HCT116 (cell line): Measurements from ENCODE around the gene NR2E3. TPM values are rescaled to one million over a fixed set of nuclear protein-coding genes. Genes with fewer than 3 reads are reported as not detected.

ENCODE experiments used
- ATAC-seq: fragments of 200-7000 bp; cut with Tn5 transposase; 2 replicates; pipeline ENCODE4 v1.9.1; 2020; ENCODE audit warnings: mild to moderate bottlenecking, moderate library complexity
- BruUV-seq: library from RNA; stranded (reverse); fragments of 400-500 nt; replicated peaks from 2 replicates; lab custom pipeline; 2021; lab: Mats Ljungman, UMichigan
- CTCF ChIA-PET: fragments of 300-600 bp; sonication (Branson Sonifier 250); formaldehyde crosslinking; loops from one replicate; lab custom pipeline; 2021; ENCODE audit warnings: antibody characterized with exemption; lab: Charles Lee
- POLR2A ChIA-PET: fragments of 300-600, 350-600 bp; sonication (Branson Sonifier 250); formaldehyde crosslinking; loops from one replicate; lab custom pipeline; 2021; ENCODE audit warnings: antibody characterized with exemption; lab: Charles Lee
- RAD21 ChIA-PET, 2 experiments: fragments of 300-600 bp; sonication (Branson Sonifier 250); formaldehyde crosslinking; loops; one replicate each; lab custom pipeline; 2023; ENCODE audit warnings: low total read pairs in 2 of 2; ENCODE audit not compliant: uncharacterized antibody in 2 of 2, unreplicated experiment in 2 of 2, low non-redundant PET in 1 of 2; lab: Charles Lee
- DNase-seq: peaks from one replicate; pipeline ENCODE4 v3.0.0-alpha.2; 2010; ENCODE audit warnings: low read depth, low spot score
- H2AFZ ChIP-seq: fragments of 200-600 bp; shearing (Covaris generic), sonication (generic); 2 replicates; pipeline ENCODE4 v1.6.1; 2017; ENCODE audit warnings: low read depth, mixed run types, mixed read lengths, antibody characterized with exemption, low read length; ENCODE audit not compliant: poor library complexity, severe bottlenecking
- H3K27ac ChIP-seq: 2 replicates; pipeline ENCODE4 v1.5.1; 2012; ENCODE audit warnings: low read depth, low read length
- H3K27me3 ChIP-seq: fragments of 200-600 bp; sonication (generic); 2 replicates; pipeline ENCODE4 v1.6.1; 2016; ENCODE audit warnings: mixed run types, low read length, mixed read lengths; ENCODE audit not compliant: insufficient read depth
- H3K36me3 ChIP-seq, 2 experiments: fragments of 200-500 bp in 1 of 2; fragments of 200-600 bp in 1 of 2; sonication (Bioruptor generic) in 1 of 2; sonication (generic) in 1 of 2; 2 replicates each; pipeline versions ENCODE4 v1.5.1 to v1.6.1; 2014 to 2016; ENCODE audit warnings: low read length in 2 of 2, inconsistent platforms in 1 of 2, mixed read lengths in 1 of 2, mixed run types in 1 of 2; ENCODE audit not compliant: insufficient read depth in 2 of 2, control insufficient read depth in 1 of 2
- H3K4me1 ChIP-seq, 2 experiments: fragments of 200-600 bp in 1 of 2; sonication (generic) in 1 of 2; 2 replicates each; pipeline versions ENCODE4 v1.5.1 to v1.6.1; 2012 to 2017; ENCODE audit warnings: low read length in 2 of 2, inconsistent platforms in 1 of 2, mild to moderate bottlenecking in 1 of 2, mixed read lengths in 1 of 2, mixed run types in 1 of 2, moderate library complexity in 1 of 2; ENCODE audit not compliant: insufficient read depth in 2 of 2, control insufficient read depth in 1 of 2
- H3K4me2 ChIP-seq: fragments of 200-600 bp; sonication (generic); 2 replicates; pipeline ENCODE4 v1.6.1; 2017; ENCODE audit warnings: mixed run types, low read length, mixed read lengths
- H3K4me3 ChIP-seq, 2 experiments: fragments of 200-600 bp in 1 of 2; sonication (generic) in 1 of 2; replicated peaks in 1 of 2; 2 replicates each; pipeline ENCODE4 v1.5.1; 2011 to 2016; ENCODE audit warnings: low read length in 2 of 2, control low read depth in 1 of 2, low read depth in 1 of 2, mild to moderate bottlenecking in 1 of 2, mixed read lengths in 1 of 2, mixed run types in 1 of 2
- H3K79me2 ChIP-seq: fragments of 200-600 bp; sonication (generic); 2 replicates; pipeline ENCODE4 v1.6.1; 2017; ENCODE audit warnings: mild to moderate bottlenecking, mixed run types, low read length, moderate library complexity, mixed read lengths; ENCODE audit not compliant: insufficient read depth
- H3K9ac ChIP-seq: fragments of 200-600 bp; sonication (generic); 2 replicates; pipeline ENCODE4 v1.6.1; 2016; ENCODE audit warnings: low read length, mixed read lengths
- H3K9me2 ChIP-seq: fragments of 200-600 bp; sonication (generic), shearing (Covaris generic); 2 replicates; pipeline ENCODE4 v1.6.1; 2017; ENCODE audit warnings: mixed run types, mild to moderate bottlenecking, moderate library complexity; ENCODE audit not compliant: insufficient read depth
- H3K9me3 ChIP-seq, 2 experiments: fragments of 200-500 bp in 1 of 2; fragments of 200-600 bp in 1 of 2; sonication (Bioruptor generic) in 1 of 2; sonication (generic) in 1 of 2; 2 replicates each; pipeline ENCODE4 v1.6.1; 2014 to 2017; ENCODE audit warnings: low read length in 2 of 2, mixed read lengths in 2 of 2, inconsistent platforms in 1 of 2, low read depth in 1 of 2, mild to moderate bottlenecking in 1 of 2, mixed run types in 1 of 2, moderate library complexity in 1 of 2; ENCODE audit not compliant: control insufficient read depth in 1 of 2, insufficient read depth in 1 of 2
- H4K20me1 ChIP-seq: fragments of 200-600 bp; sonication (generic), shearing (Covaris generic); 2 replicates; pipeline ENCODE4 v1.6.1; 2017; ENCODE audit warnings: mixed run types, mild to moderate bottlenecking, moderate library complexity; ENCODE audit not compliant: insufficient read depth
- EGR1 ChIP-seq: IDR thresholded peaks from 2 replicates; pipeline ENCODE4 v1.6.1; 2012; ENCODE audit warnings: low read depth
- EZH2 ChIP-seq: fragments of 200-600 bp; sonication (generic); IDR thresholded peaks from 2 replicates; pipeline ENCODE4 v1.6.1; 2017; ENCODE audit warnings: antibody characterized with exemption, mixed run types
- EZH2phosphoT487 ChIP-seq: fragments of 200-600 bp; IDR thresholded peaks from 2 replicates; pipeline ENCODE4 v1.6.1; 2018; ENCODE audit warnings: antibody characterized with exemption, borderline replicate concordance
- FOSL1 ChIP-seq: IDR thresholded peaks from 2 replicates; pipeline ENCODE4 v1.6.1; 2012; ENCODE audit warnings: low read depth
- JUND ChIP-seq: IDR thresholded peaks from 2 replicates; pipeline ENCODE4 v1.6.1; 2012
- POLR2A ChIP-seq: IDR thresholded peaks from 2 replicates; pipeline ENCODE4 v1.7.0; 2011; ENCODE audit warnings: borderline replicate concordance; ENCODE audit not compliant: insufficient read depth, insufficient read length; ENCODE audit errors: extremely low read depth
- RAD21 ChIP-seq: IDR thresholded peaks from 2 replicates; pipeline ENCODE4 v1.6.1; 2012; ENCODE audit warnings: low read depth, mild to moderate bottlenecking
- SIN3A ChIP-seq: IDR thresholded peaks from 2 replicates; pipeline ENCODE4 v1.6.1; 2012; ENCODE audit warnings: low read depth
- SRF ChIP-seq: IDR thresholded peaks from 2 replicates; pipeline ENCODE4 v1.6.1; 2012; ENCODE audit warnings: low read depth
- ZNF274 ChIP-seq: fragments of 200-500 bp; sonication (Bioruptor generic); IDR thresholded peaks from 2 replicates; pipeline ENCODE4 v1.6.1; 2014; ENCODE audit warnings: mild to moderate bottlenecking, low read depth, low read length, inconsistent platforms
- intact Hi-C: fragments of 100-400 bp; cut with micrococcal nuclease; formaldehyde crosslinking; loops from 2 replicates; pipeline ENCODE4 v1.10.0; 2022
- total RNA-seq: library from RNA; stranded (reverse); gene quantifications from one replicate; pipeline ENCODE4 v1.2.1, GENCODE V29; 2021; ENCODE audit not compliant: unreplicated experiment
- TF ChIP-seq, protein P1 (sequence below), 3 experiments: fragments of 200-600 bp in 1 of 3; sonication (generic) in 1 of 3; IDR thresholded peaks in 2 of 3; conservative IDR thresholded peaks in 1 of 3; 2 replicates each; pipeline ENCODE4 v1.5.1; 2012 to 2017; ENCODE audit warnings: low read depth in 2 of 3, low read length in 2 of 3, antibody characterized with exemption in 1 of 3, borderline replicate concordance in 1 of 3, control low read depth in 1 of 3, mild to moderate bottlenecking in 1 of 3, mixed read lengths in 1 of 3, mixed run types in 1 of 3, moderate library complexity in 1 of 3; ENCODE audit not compliant: insufficient read depth in 1 of 3
- TF ChIP-seq, protein P2 (sequence below): IDR thresholded peaks from 2 replicates; pipeline ENCODE4 v1.6.1; 2011; ENCODE audit warnings: mild to moderate bottlenecking, low read length, moderate library complexity; ENCODE audit not compliant: insufficient replicate concordance; ENCODE audit errors: extremely low read depth
- TF ChIP-seq, protein P3 (sequence below): IDR thresholded peaks from 2 replicates; pipeline ENCODE4 v1.6.1; 2012

NR2E3 gene
- total RNA-seq, 1 experiment from 2014 or later: 0.59 TPM

DNA sequence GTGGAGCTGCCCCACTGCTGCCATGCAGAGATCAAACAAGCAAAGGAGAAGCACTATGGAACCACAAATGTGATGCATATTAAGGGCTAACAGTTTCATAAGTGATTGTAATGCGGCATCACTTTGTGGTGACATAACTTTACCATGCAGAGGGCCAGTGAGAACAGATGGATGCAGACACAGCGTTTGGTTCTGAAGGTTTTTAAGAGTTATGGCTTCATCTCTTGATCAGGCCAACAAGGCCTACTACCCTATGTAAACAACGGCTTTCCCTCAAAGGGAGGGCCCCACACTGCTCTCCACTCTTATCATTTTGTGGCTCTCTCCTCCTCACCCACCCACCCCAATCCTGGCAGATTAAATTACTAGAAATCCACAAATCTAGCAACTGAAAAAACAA, 13.4 kb downstream of the NR2E3 start:
- Histone ChIP-seq H4K20me1 (no peaks in the 10 kb centered on the region), H3K9me3 (no peaks in the 10 kb centered on the region), H3K79me2 (no peaks in the 10 kb centered on the region), H3K4me3 (no peak overlapping the region), H3K4me1 (no peaks in the 10 kb centered on the region), H2AFZ (no peak overlapping the region)
- intact Hi-C loops: no loop called here
- POLR2A ChIA-PET: no interaction called here
- no peak for TF ChIP-seq SRF
- TF ChIP-seq, protein P1, sequence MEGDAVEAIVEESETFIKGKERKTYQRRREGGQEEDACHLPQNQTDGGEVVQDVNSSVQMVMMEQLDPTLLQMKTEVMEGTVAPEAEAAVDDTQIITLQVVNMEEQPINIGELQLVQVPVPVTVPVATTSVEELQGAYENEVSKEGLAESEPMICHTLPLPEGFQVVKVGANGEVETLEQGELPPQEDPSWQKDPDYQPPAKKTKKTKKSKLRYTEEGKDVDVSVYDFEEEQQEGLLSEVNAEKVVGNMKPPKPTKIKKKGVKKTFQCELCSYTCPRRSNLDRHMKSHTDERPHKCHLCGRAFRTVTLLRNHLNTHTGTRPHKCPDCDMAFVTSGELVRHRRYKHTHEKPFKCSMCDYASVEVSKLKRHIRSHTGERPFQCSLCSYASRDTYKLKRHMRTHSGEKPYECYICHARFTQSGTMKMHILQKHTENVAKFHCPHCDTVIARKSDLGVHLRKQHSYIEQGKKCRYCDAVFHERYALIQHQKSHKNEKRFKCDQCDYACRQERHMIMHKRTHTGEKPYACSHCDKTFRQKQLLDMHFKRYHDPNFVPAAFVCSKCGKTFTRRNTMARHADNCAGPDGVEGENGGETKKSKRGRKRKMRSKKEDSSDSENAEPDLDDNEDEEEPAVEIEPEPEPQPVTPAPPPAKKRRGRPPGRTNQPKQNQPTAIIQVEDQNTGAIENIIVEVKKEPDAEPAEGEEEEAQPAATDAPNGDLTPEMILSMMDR (IDR thresholded peaks at IDR 0.05 in 2 of 3, conservative IDR thresholded peaks at IDR 0.05 in 1 of 3; ENCODE audit: borderline replicate concordance in 1 of 3, insufficient read depth in 1 of 3, low read depth in 2 of 3, low read length in 2 of 3): no peak
- no peak for TF ChIP-seq EZH2
- no peak for TF ChIP-seq POLR2A
- no peak for TF ChIP-seq JUND
- TF ChIP-seq ZNF274: no peak
- TF ChIP-seq, protein P2, sequence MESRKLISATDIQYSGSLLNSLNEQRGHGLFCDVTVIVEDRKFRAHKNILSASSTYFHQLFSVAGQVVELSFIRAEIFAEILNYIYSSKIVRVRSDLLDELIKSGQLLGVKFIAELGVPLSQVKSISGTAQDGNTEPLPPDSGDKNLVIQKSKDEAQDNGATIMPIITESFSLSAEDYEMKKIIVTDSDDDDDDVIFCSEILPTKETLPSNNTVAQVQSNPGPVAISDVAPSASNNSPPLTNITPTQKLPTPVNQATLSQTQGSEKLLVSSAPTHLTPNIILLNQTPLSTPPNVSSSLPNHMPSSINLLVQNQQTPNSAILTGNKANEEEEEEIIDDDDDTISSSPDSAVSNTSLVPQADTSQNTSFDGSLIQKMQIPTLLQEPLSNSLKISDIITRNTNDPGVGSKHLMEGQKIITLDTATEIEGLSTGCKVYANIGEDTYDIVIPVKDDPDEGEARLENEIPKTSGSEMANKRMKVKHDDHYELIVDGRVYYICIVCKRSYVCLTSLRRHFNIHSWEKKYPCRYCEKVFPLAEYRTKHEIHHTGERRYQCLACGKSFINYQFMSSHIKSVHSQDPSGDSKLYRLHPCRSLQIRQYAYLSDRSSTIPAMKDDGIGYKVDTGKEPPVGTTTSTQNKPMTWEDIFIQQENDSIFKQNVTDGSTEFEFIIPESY: no peak
- no peak for TF ChIP-seq FOSL1
- no peak for TF ChIP-seq RAD21
- TF ChIP-seq EGR1: no peak
- TF ChIP-seq, protein P3, sequence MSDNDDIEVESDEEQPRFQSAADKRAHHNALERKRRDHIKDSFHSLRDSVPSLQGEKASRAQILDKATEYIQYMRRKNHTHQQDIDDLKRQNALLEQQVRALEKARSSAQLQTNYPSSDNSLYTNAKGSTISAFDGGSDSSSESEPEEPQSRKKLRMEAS: no peak
- TF ChIP-seq SIN3A: no peak
- TF ChIP-seq EZH2phosphoT487: no peak
- TF ChIP-seq, all 23 proteins: peak for 0
- CTCF ChIA-PET: no interaction called here
- Histone ChIP-seq H3K4me2 (no peak overlapping the region), H3K27me3 (no peaks in the 10 kb centered on the region), H3K9ac (no peak overlapping the region), H3K27ac (no peak overlapping the region), H3K9me2 (no peaks in the 10 kb centered on the region), H3K36me3 (peaks cover 0 to 8% of the 10 kb centered on the region in 2 experiments; a peak in 1 of 4 replicates)
- RAD21 ChIA-PET: no interaction called here
- ATAC-seq: no peak
- BruUV-seq: no TSS peak
- no peak for DNase-seq
